ENCODE data around the gene CNTN2. TPM values are rescaled to one million over a fixed set of nuclear protein-coding genes. Genes with fewer than 3 reads are reported as not detected.

Gene CNTN2
- total and polyA plus RNA-seq, 2 donors (not counting 1 experiment from before 2014, with no cell fraction given): not detected

DNA sequence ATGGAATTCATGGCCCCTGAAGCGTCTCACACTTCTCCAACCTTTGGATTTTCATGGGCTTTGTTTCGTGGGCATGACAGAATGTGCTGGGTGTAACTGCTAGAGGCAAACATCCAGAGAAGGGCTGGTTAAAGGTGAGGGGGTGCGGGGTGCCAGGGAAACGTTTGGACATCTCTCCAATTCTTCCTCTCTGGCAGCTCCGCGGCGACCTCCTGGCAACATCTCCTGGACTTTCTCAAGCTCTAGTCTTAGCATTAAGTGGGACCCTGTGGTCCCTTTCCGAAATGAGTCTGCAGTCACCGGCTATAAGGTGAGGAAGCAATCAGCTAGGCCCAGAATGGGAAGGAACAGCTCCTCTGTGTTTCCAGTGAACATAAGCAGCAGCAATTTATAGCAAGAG lies 29.3 kb downstream of the CNTN2 start:
- Histone ChIP-seq H3K27ac (ENCODE audit: insufficient read depth, low read length) (no peak overlapping the region), H3K4me3 (replicated peaks in 1 of 4; ENCODE audit: control extremely low read depth in 1 of 4, insufficient read depth in 1 of 4, low read depth in 3 of 4, low read length in 4 of 4) (no peak overlapping the region), H3K27me3 (ENCODE audit: control insufficient read depth, insufficient read depth, low read length) (no peaks in the 10 kb centered on the region), H3K36me3 (ENCODE audit: control insufficient read depth, insufficient read depth, low read length) (no peaks in the 10 kb centered on the region), H3K4me1 (ENCODE audit: control insufficient read depth, extremely low read depth, insufficient read depth, low read length) (no peaks in the 10 kb centered on the region), H4K20me1 (ENCODE audit: control insufficient read depth, extremely low read depth, insufficient read depth, low read length) (no peaks in the 10 kb centered on the region), H3K9ac (ENCODE audit: insufficient read depth, low read length) (no peak overlapping the region), H3K9me3 (ENCODE audit: control insufficient read depth, insufficient read depth, low read depth, low read length) (no peaks in the 10 kb centered on the region), H3K4me2 (ENCODE audit: extremely low read depth, insufficient read depth, low read length) (no peak overlapping the region), H2AFZ (ENCODE audit: low read length) (no peak overlapping the region), H3K79me2 (ENCODE audit: control insufficient read depth, insufficient read depth, low read length) (no peaks in the 10 kb centered on the region)
- no peak for TF ChIP-seq CTCF (conservative IDR thresholded peaks at IDR 0.05 in 1 of 2, IDR thresholded peaks at IDR 0.05 in 1 of 2; ENCODE audit: low read depth in 1 of 2, low read length in 2 of 2)
- no peak for TF ChIP-seq EZH2 (IDR thresholded peaks at IDR 0.05; ENCODE audit: low read length, missing control alignments)
- DNase-seq (ENCODE audit: low read depth in 2 of 2): no peak

GRCh38 chr1:205072881-205073280 lies 29.9 kb downstream of the CNTN2 start:
- no peaks in the 10 kb centered on the region for H3K79me2 ChIP-seq (ENCODE audit: control insufficient read depth, insufficient read depth, low read length)
- DNase-seq (ENCODE audit: low read depth in 2 of 2): no peak
- no peaks in the 10 kb centered on the region for H3K4me1 ChIP-seq (ENCODE audit: control insufficient read depth, extremely low read depth, insufficient read depth, low read length)
- no peaks in the 10 kb centered on the region for H4K20me1 ChIP-seq (ENCODE audit: control insufficient read depth, extremely low read depth, insufficient read depth, low read length)
- no peak for TF ChIP-seq CTCF (conservative IDR thresholded peaks at IDR 0.05 in 1 of 2, IDR thresholded peaks at IDR 0.05 in 1 of 2; ENCODE audit: low read depth in 1 of 2, low read length in 2 of 2)
- H3K36me3 ChIP-seq (ENCODE audit: control insufficient read depth, insufficient read depth, low read length): no peaks in the 10 kb centered on the region
- H3K9ac ChIP-seq (ENCODE audit: insufficient read depth, low read length): no peak overlapping the region
- H3K4me2 ChIP-seq (ENCODE audit: extremely low read depth, insufficient read depth, low read length): no peak overlapping the region
- no peaks in the 10 kb centered on the region for H3K27me3 ChIP-seq (ENCODE audit: control insufficient read depth, insufficient read depth, low read length)
- no peak overlapping the region for H2AFZ ChIP-seq (ENCODE audit: low read length)
- no peak overlapping the region for H3K4me3 ChIP-seq (replicated peaks in 1 of 4; ENCODE audit: control extremely low read depth in 1 of 4, insufficient read depth in 1 of 4, low read depth in 3 of 4, low read length in 4 of 4)
- H3K27ac ChIP-seq (ENCODE audit: insufficient read depth, low read length): no peak overlapping the region
- H3K9me3 ChIP-seq (ENCODE audit: control insufficient read depth, insufficient read depth, low read depth, low read length): no peaks in the 10 kb centered on the region

DNA sequence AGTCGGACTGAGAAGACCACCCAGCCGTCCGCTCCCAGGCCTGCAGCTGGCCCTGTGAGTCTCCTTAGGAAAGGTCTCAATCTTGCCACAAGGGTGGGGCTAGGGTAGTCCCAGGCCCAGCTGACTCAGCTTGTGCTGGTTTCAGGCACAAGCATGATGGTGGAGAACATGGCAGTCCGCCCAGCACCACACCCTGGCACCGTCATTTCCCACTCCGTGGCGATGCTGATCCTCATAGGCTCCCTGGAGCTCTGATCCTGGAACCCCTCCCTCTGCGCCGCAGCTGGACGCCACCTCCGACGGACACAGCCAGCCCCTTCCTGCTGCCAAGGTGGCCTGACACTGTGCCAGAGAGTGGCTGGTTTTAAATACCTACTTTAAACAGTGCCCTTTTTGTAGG lies 30.5 kb downstream of the CNTN2 start:
- no peak for DNase-seq (ENCODE audit: low read depth in 2 of 2)
- Histone ChIP-seq H2AFZ (ENCODE audit: low read length) (no peak overlapping the region), H3K79me2 (ENCODE audit: control insufficient read depth, insufficient read depth, low read length) (no peaks in the 10 kb centered on the region), H3K9me3 (ENCODE audit: control insufficient read depth, insufficient read depth, low read depth, low read length) (no peaks in the 10 kb centered on the region), H4K20me1 (ENCODE audit: control insufficient read depth, extremely low read depth, insufficient read depth, low read length) (no peaks in the 10 kb centered on the region), H3K9ac (ENCODE audit: insufficient read depth, low read length) (no peak overlapping the region), H3K27ac (ENCODE audit: insufficient read depth, low read length) (no peak overlapping the region), H3K36me3 (ENCODE audit: control insufficient read depth, insufficient read depth, low read length) (no peaks in the 10 kb centered on the region), H3K4me2 (ENCODE audit: extremely low read depth, insufficient read depth, low read length) (no peak overlapping the region), H3K4me1 (ENCODE audit: control insufficient read depth, extremely low read depth, insufficient read depth, low read length) (no peaks in the 10 kb centered on the region), H3K4me3 (replicated peaks in 1 of 4; ENCODE audit: control extremely low read depth in 1 of 4, insufficient read depth in 1 of 4, low read depth in 3 of 4, low read length in 4 of 4) (no peak overlapping the region), H3K27me3 (ENCODE audit: control insufficient read depth, insufficient read depth, low read length) (no peaks in the 10 kb centered on the region)
- no peak for TF ChIP-seq EZH2 (IDR thresholded peaks at IDR 0.05; ENCODE audit: low read length, missing control alignments)

Data from fibroblast of lung (primary cell).